WERI-Rb-1 (cell line): ENCODE measurements around the gene ZBTB22.

Experiments
- DNase-seq: peaks from one replicate; pipeline ENCODE4 v3.0.0-alpha.2; 2020
- H3K27ac ChIP-seq: fragments of 250-450 bp; sonication (Bioruptor Pico); 2 replicates; pipeline ENCODE4 v1.5.1; 2020; ENCODE audit warnings: mild to moderate bottlenecking, moderate library complexity
- H3K27me3 ChIP-seq: fragments of 250-450 bp; sonication (Bioruptor Pico); 2 replicates; pipeline ENCODE4 v1.5.1; 2021; ENCODE audit warnings: mild to moderate bottlenecking, low read depth, moderate library complexity; ENCODE audit not compliant: insufficient read depth, severe bottlenecking
- H3K36me3 ChIP-seq: fragments of 250-450 bp; sonication (Bioruptor Pico); 2 replicates; pipeline ENCODE4 v1.5.1; 2020; ENCODE audit warnings: mild to moderate bottlenecking, moderate library complexity
- H3K4me3 ChIP-seq: 2 replicates; pipeline ENCODE4 v1.5.1; 2011; ENCODE audit warnings: low read depth, mild to moderate bottlenecking, control low read depth, low read length
- H3K9me3 ChIP-seq: fragments of 250-450 bp; sonication (Bioruptor Pico); 2 replicates; pipeline ENCODE4 v1.5.1; 2021; ENCODE audit warnings: mild to moderate bottlenecking, moderate library complexity; ENCODE audit not compliant: severe bottlenecking
- TF ChIP-seq, protein P1 (sequence below): IDR thresholded peaks from 2 replicates; pipeline ENCODE4 v1.5.1; 2011; ENCODE audit warnings: low read depth, mild to moderate bottlenecking, control low read depth, inconsistent platforms, low read length

The ZBTB22 gene

DNA sequence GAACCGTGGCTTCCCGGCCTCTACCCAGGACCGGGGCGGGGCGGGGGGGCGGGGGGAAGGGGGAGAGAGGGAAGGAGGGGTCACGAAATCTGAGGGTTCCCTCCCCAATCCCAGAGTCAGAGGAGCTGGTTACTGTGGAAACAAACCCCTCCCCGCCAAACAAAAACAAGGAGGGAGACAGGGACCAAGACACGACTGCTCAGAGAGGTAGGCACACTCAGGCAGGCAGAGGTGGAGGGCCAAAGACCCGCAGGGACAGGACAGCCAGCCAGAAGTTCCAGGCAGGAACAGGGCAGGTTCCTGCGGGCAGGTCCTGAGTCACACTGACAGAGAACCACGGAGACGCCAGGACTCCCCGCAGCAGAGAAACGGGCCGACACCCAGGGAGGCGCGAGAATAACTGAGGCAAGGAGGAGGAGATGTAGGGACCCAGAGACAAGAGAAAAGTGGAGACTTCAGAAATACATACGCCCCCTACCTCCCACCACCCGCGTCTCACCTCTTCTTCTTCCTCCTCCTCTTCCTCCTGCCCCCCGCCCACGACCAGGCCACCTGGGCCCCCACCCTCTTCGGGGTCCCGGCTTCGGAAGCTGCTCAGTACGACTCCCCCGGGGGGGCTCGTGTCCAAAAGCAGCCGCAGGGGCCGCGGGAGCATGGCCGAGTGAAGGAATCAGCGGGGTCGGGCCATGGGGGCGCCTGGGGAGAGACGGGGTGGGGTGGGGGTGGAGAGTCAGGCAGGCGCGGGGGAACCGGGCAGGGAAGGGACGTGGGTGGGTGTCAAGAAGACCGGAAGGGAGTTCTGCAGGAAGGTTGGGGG lies 19.4 kb downstream of the ZBTB22 start:
- TF ChIP-seq, protein P1, sequence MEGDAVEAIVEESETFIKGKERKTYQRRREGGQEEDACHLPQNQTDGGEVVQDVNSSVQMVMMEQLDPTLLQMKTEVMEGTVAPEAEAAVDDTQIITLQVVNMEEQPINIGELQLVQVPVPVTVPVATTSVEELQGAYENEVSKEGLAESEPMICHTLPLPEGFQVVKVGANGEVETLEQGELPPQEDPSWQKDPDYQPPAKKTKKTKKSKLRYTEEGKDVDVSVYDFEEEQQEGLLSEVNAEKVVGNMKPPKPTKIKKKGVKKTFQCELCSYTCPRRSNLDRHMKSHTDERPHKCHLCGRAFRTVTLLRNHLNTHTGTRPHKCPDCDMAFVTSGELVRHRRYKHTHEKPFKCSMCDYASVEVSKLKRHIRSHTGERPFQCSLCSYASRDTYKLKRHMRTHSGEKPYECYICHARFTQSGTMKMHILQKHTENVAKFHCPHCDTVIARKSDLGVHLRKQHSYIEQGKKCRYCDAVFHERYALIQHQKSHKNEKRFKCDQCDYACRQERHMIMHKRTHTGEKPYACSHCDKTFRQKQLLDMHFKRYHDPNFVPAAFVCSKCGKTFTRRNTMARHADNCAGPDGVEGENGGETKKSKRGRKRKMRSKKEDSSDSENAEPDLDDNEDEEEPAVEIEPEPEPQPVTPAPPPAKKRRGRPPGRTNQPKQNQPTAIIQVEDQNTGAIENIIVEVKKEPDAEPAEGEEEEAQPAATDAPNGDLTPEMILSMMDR = peak; percentile 24; the same call in 1 of the 2 replicates
- peaks cover 37% of the 10 kb centered on the region for H3K36me3 ChIP-seq
- H3K9me3 ChIP-seq = no peaks in the 10 kb centered on the region
- H3K4me3 ChIP-seq = peak overlapping the region; percentile 71
- DNase-seq = peak; percentile 79
- H3K27me3 ChIP-seq = no peaks in the 10 kb centered on the region
- peak overlapping the region; percentile 87 for H3K27ac ChIP-seq

DNA sequence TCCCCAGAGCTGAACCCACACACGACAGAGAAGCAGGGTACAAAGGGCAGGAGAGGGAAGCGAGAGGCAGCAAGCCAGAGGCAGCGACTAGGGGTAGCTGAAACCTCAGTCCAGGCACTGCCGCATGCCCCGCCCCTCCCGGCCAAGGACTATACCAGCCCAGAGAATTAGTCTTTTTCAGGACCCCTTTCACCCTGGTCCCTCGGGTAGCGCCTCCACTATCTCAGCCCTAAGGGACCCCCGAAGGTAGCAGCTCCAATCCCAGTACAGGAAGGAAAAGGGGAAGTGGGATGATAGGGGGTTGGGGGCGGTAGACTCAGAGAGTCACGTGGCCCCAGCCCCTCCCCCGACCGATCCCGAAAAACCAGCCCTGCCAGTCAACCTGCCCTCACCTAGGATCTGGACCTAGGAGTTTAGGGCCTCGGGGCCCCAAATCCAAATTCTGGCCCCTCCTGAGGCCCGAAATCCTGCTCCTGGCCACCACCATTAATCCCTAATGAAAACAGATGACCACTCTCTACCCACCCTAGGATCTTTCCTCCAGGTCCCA lies 20.1 kb downstream of the ZBTB22 start:
- Histone ChIP-seq H3K27me3 (no peaks in the 10 kb centered on the region), H3K9me3 (no peaks in the 10 kb centered on the region), H3K36me3 (peaks cover 43% of the 10 kb centered on the region), H3K4me3 (peak overlapping the region; percentile 71), H3K27ac (peak overlapping the region; percentile 40; the same call in 1 of the 2 replicates)
- peak; percentile 61 for DNase-seq
- TF ChIP-seq, protein P1 = no peak

DNA sequence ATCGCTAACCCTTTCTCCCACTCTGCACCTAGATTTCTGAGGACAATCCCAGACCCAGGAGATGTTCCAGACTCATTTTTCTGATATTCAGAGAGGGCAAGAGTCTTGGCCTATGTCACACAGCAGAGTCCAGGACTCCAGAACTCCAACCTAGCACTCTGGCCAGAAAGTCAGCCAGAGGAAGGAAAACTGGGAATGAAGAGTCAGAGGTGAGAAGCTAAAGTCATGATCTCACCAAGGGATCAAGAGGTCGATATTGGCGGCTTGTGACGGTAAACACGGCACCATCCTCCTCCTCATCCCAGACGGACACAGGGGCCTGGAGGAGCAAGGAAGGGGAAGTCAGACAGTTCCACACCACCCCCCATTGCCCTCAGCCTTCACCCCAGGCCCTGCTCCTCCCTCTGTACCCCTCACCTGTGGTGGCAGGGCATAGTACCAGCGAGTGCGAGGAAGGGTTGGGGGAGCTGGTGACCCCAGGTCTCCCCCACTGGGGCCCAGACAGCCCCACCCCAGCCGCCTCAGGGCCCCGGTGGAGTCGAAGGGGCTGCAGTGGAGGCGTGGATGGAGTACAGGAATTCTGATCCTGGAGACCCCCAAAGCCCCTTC lies 20.6 kb downstream of the ZBTB22 start:
- H3K27me3 ChIP-seq = no peaks in the 10 kb centered on the region
- peaks cover 48% of the 10 kb centered on the region for H3K36me3 ChIP-seq
- DNase-seq = no peak
- no peak overlapping the region for H3K27ac ChIP-seq
- TF ChIP-seq, protein P1 = no peak
- H3K9me3 ChIP-seq = no peaks in the 10 kb centered on the region
- H3K4me3 ChIP-seq = no peak overlapping the region; the same call in 1 of the 2 replicates

DNA sequence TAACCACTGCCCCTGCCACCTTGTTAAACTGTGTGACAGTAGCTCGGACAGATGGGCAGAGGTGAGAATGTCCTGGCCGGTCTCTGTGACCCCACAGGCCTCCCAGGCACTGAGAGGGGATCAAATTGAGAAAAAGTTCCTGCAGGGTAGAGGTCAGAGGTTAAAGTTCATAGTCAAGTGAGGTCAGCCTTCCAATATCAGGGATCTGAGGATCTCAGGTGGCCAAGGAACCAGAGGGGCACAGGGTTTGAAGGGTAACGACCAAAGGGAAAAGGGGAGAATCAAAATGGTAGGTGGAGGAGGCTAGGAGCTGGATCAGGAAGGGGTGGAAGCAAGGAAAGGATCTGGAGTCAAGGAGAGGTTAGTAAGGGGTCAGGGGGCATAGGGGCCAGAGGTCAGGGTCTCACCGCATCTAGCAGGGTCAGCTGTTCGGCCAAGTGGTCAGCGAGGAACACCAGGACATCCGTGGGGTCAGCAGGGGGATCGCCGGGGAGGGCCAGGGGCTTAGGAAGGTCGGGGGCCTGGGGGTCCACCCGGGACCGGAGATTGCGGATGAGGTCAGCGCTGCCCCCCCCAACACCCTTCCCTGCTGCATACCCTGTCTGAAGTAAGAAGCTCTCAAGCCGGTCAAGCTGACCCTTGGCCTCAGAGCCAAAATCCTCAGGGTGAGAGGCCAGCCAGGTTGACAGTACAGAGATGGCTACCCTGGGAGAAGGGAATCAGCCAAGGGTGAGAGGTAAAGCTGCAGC lies 21.7 kb downstream of the ZBTB22 start:
- Histone ChIP-seq H3K27ac (no peak overlapping the region), H3K9me3 (no peaks in the 10 kb centered on the region), H3K27me3 (no peaks in the 10 kb centered on the region), H3K36me3 (peaks cover 60% of the 10 kb centered on the region), H3K4me3 (no peak overlapping the region)
- TF ChIP-seq, protein P1 = no peak
- DNase-seq = no peak

DNA sequence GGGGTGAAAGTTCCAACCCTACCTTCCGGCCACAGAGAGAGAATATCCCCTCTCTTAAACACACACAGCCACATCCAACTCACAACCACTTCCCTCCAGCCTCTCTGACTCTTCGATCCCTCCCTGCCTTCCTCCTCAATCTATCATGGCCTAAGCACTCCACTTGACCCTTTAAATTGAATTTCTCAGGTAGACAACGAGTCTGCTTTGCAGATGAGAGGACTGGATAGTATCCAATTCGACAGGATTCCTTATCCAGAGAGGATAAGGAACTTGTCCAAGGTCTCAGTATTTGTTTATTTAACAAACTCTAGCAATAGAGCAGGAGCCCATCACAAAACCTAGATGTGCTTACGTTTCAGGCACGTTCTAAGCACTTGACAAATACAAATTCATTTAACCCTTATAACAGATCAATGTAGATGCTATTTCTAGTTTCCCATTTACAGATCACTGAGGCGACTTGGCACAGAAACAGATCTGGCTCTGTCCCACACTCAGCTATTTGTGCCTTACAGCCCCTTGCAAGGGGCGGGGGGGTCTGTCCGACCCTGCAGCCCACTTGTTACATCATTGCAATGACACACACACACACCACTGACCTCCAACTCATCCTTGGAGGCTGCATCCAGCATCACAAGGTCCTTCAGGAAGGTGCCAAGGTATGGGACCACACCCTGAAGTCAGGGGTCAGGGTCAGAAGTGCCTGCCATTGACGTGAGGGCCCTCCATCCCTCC lies 23.3 kb downstream of the ZBTB22 start:
- TF ChIP-seq, protein P1 = no peak
- Histone ChIP-seq H3K27ac (no peak overlapping the region), H3K4me3 (no peak overlapping the region), H3K27me3 (no peaks in the 10 kb centered on the region), H3K36me3 (peaks cover 63% of the 10 kb centered on the region), H3K9me3 (no peaks in the 10 kb centered on the region)
- no peak for DNase-seq
